K562 (cell line): ENCODE results near the gene CLCN6. TPM values are rescaled to one million over a fixed set of nuclear protein-coding genes. Genes with fewer than 3 reads are reported as not detected.

Source experiments
- CREB1 ChIP-seq, 2 experiments: sonication (generic) in 1 of 2; formaldehyde crosslinking in 1 of 2; IDR thresholded peaks; 2 replicates each; pipeline versions ENCODE4 v1.6.1 to v1.8.0; 2012 to 2022; ENCODE audit warnings: inconsistent platforms in 1 of 2, mild to moderate bottlenecking in 1 of 2, missing genetic modification reagents in 1 of 2, moderate library complexity in 1 of 2
- GATA2 ChIP-seq: sonication (generic); formaldehyde crosslinking; IDR thresholded peaks from 2 replicates; pipeline ENCODE4 v1.4.0; 2020; ENCODE audit warnings: mild to moderate bottlenecking, missing genetic modification reagents
- HSF4 ChIP-seq: fragments of 250-450 bp; sonication (Bioruptor Pico); IDR thresholded peaks from 2 replicates; pipeline ENCODE4 v2.1.2; 2022; ENCODE audit warnings: mild to moderate bottlenecking, moderate library complexity, borderline replicate concordance
- KLF13 ChIP-seq: fragments of 450-650 bp; IDR thresholded peaks from 2 replicates; pipeline ENCODE4 v1.6.1; 2016; ENCODE audit warnings: missing genetic modification characterization, low read depth, mild to moderate bottlenecking, missing compliant biosample characterization, moderate library complexity, borderline replicate concordance
- NFATC3 ChIP-seq: fragments of 450-650 bp; IDR thresholded peaks from 2 replicates; pipeline ENCODE4 v1.6.1; 2017; ENCODE audit warnings: mild to moderate bottlenecking
- PTRF ChIP-seq: fragments of 450-650 bp; IDR thresholded peaks from 2 replicates; pipeline ENCODE4 v1.6.1; 2016; ENCODE audit warnings: mild to moderate bottlenecking, missing genetic modification characterization, missing compliant biosample characterization
- RB1 ChIP-seq: fragments of 450-650 bp; IDR thresholded peaks from 2 replicates; pipeline ENCODE4 v1.6.1; 2017; ENCODE audit warnings: low read depth, mild to moderate bottlenecking
- RBFOX2 ChIP-seq: fragments of 200-400 bp; formaldehyde crosslinking; IDR thresholded peaks from 2 replicates; pipeline ENCODE4 v1.6.1; 2017; ENCODE audit warnings: low read depth, mild to moderate bottlenecking, low read length, moderate library complexity
- ZNF584 ChIP-seq: fragments of 200-800 bp; sonication (Bioruptor generic); IDR thresholded peaks from 2 replicates; pipeline ENCODE4 v1.6.1; 2016; ENCODE audit warnings: low read depth, mild to moderate bottlenecking, missing genetic modification characterization, missing compliant biosample characterization
- polyA plus RNA-seq, 8 experiments: library from polyadenylated mRNA; depleted of rRNA in 4 of 8; stranded (reverse) in 5 of 8; unstranded in 3 of 8; fragments of >200 nt; fragmentation: Nextera tagmentation in 2 of 8; fragmentation: Illumina TruSeq in 1 of 8; extraction: Ambion mirVana in 2 of 8; extraction: Trizol in 1 of 8; gene quantifications; 2 replicates each; pipeline versions ENCODE4 v1.2.1 to v1.2.3, GENCODE V29; 2011 to 2014; ENCODE audit warnings: inconsistent platforms in 1 of 8, missing spikeins in 1 of 8
- total RNA-seq, 7 experiments: library from RNA; depleted of rRNA in 6 of 7; stranded (reverse); fragments of >200 nt in 6 of 7; fragmentation: Illumina TruSeq in 2 of 7; extraction: Trizol in 2 of 7; gene quantifications; 2 replicates each; pipeline versions ENCODE4 v1.2.1 to v1.2.3, GENCODE V29; 2011 to 2021; ENCODE audit warnings: low replicate concordance in 1 of 7
- TF ChIP-seq, protein P1 (sequence below): fragments of 450-650 bp; IDR thresholded peaks from 2 replicates; pipeline ENCODE4 v1.6.1; 2016; ENCODE audit warnings: mild to moderate bottlenecking, moderate library complexity
- TF ChIP-seq, protein P2 (sequence below), 3 experiments: fragments of 200-800 bp in 1 of 3; sonication (Bioruptor generic) in 1 of 3; sonication (generic) in 1 of 3; formaldehyde crosslinking in 1 of 3; IDR thresholded peaks; 2 replicates each; pipeline versions ENCODE4 v1.6.1 to v1.8.0; 2016 to 2022; ENCODE audit warnings: mild to moderate bottlenecking in 2 of 3, missing compliant biosample characterization in 2 of 3, missing genetic modification characterization in 2 of 3, missing genetic modification reagents in 1 of 3

Gene CLCN6
- total and polyA plus RNA-seq, 9 of the 15 experiments (the other 6 are each of a cell fraction or from before 2014, with no cell fraction given): 2.0 to 21.8 (median 13.6) TPM

DNA sequence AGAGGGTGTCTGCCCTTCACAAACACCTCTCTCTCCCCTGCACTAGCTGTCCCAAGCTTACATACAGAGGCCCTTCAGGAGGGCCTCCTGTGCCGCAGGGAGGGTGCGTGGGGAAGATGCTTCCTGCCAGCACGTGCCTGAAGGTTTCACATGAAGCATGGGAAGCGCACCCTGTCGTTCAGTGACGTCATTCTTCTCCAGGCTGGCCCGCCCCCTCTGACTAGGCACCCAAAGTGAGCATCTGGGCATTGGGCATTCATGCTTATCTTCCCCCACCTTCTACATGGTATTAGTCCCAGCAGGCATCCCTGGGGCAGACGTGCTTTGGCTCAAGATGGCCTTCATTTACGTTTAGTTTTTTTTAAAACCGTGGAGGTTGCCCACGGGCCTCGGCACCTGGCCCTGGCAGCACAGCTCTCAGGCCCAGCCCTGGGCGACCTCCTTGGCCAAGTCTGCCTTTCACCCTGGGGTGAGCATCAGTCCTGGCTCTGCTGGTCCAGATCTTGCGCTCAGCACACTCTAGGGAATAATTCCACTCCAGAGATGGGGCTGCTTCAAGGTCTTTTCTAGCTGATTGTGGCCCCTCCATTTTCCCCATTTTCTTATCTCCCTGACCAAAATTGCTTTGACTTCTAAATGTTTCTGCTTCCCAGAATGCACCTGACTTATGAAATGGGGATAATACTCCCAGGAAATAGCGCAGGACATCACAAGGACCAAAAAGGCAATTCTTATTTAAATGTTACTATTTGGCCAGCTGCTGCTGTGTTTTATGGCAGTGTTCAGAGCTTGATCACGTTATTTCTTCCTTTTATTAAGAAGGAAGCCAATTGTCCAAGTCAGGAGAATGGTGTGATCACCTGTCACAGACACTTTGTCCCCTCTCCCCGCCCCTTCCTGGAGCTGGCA lies 35.5 kb downstream of the CLCN6 start (continued):
- peak; percentile 53; the same call in 1 of the 2 replicates for TF ChIP-seq CREB1 (IDR thresholded peaks at IDR 0.05)
- TF ChIP-seq CREB1 (CRISPR knock-in tag; IDR thresholded peaks at IDR 0.05): peak; percentile 67
- TF ChIP-seq GATA2 (CRISPR knock-in tag): 0 out of 2 replicates have a peak, but pooled peaks have one; percentile 14
- TF ChIP-seq RBFOX2: 0 out of 2 replicates have a peak, but pooled peaks have one; percentile 29
- TF ChIP-seq RB1: no peak
- TF ChIP-seq NFATC3: no peak
- TF ChIP-seq ZNF584 (CRISPR knock-in tag): peak; percentile 88; the same call in 1 of the 2 replicates
- TF ChIP-seq, protein P1, sequence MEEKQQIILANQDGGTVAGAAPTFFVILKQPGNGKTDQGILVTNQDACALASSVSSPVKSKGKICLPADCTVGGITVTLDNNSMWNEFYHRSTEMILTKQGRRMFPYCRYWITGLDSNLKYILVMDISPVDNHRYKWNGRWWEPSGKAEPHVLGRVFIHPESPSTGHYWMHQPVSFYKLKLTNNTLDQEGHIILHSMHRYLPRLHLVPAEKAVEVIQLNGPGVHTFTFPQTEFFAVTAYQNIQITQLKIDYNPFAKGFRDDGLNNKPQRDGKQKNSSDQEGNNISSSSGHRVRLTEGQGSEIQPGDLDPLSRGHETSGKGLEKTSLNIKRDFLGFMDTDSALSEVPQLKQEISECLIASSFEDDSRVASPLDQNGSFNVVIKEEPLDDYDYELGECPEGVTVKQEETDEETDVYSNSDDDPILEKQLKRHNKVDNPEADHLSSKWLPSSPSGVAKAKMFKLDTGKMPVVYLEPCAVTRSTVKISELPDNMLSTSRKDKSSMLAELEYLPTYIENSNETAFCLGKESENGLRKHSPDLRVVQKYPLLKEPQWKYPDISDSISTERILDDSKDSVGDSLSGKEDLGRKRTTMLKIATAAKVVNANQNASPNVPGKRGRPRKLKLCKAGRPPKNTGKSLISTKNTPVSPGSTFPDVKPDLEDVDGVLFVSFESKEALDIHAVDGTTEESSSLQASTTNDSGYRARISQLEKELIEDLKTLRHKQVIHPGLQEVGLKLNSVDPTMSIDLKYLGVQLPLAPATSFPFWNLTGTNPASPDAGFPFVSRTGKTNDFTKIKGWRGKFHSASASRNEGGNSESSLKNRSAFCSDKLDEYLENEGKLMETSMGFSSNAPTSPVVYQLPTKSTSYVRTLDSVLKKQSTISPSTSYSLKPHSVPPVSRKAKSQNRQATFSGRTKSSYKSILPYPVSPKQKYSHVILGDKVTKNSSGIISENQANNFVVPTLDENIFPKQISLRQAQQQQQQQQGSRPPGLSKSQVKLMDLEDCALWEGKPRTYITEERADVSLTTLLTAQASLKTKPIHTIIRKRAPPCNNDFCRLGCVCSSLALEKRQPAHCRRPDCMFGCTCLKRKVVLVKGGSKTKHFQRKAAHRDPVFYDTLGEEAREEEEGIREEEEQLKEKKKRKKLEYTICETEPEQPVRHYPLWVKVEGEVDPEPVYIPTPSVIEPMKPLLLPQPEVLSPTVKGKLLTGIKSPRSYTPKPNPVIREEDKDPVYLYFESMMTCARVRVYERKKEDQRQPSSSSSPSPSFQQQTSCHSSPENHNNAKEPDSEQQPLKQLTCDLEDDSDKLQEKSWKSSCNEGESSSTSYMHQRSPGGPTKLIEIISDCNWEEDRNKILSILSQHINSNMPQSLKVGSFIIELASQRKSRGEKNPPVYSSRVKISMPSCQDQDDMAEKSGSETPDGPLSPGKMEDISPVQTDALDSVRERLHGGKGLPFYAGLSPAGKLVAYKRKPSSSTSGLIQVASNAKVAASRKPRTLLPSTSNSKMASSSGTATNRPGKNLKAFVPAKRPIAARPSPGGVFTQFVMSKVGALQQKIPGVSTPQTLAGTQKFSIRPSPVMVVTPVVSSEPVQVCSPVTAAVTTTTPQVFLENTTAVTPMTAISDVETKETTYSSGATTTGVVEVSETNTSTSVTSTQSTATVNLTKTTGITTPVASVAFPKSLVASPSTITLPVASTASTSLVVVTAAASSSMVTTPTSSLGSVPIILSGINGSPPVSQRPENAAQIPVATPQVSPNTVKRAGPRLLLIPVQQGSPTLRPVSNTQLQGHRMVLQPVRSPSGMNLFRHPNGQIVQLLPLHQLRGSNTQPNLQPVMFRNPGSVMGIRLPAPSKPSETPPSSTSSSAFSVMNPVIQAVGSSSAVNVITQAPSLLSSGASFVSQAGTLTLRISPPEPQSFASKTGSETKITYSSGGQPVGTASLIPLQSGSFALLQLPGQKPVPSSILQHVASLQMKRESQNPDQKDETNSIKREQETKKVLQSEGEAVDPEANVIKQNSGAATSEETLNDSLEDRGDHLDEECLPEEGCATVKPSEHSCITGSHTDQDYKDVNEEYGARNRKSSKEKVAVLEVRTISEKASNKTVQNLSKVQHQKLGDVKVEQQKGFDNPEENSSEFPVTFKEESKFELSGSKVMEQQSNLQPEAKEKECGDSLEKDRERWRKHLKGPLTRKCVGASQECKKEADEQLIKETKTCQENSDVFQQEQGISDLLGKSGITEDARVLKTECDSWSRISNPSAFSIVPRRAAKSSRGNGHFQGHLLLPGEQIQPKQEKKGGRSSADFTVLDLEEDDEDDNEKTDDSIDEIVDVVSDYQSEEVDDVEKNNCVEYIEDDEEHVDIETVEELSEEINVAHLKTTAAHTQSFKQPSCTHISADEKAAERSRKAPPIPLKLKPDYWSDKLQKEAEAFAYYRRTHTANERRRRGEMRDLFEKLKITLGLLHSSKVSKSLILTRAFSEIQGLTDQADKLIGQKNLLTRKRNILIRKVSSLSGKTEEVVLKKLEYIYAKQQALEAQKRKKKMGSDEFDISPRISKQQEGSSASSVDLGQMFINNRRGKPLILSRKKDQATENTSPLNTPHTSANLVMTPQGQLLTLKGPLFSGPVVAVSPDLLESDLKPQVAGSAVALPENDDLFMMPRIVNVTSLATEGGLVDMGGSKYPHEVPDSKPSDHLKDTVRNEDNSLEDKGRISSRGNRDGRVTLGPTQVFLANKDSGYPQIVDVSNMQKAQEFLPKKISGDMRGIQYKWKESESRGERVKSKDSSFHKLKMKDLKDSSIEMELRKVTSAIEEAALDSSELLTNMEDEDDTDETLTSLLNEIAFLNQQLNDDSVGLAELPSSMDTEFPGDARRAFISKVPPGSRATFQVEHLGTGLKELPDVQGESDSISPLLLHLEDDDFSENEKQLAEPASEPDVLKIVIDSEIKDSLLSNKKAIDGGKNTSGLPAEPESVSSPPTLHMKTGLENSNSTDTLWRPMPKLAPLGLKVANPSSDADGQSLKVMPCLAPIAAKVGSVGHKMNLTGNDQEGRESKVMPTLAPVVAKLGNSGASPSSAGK: peak; percentile 43; the same call in 1 of the 2 replicates
- 0 out of 2 replicates have a peak, but pooled peaks have one; percentile 51 for TF ChIP-seq HSF4
- TF ChIP-seq, protein P2, sequence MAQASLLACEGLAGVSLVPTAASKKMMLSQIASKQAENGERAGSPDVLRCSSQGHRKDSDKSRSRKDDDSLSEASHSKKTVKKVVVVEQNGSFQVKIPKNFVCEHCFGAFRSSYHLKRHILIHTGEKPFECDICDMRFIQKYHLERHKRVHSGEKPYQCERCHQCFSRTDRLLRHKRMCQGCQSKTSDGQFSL (CRISPR knock-in tag; IDR thresholded peaks at IDR 0.05): no peak
- TF ChIP-seq, protein P2 (tag; IDR thresholded peaks at IDR 0.05): 0 out of 4 replicates have a peak, but pooled peaks of 1 of the 2 experiments have one; percentile 55
- TF ChIP-seq PTRF (tag): 0 out of 2 replicates have a peak, but pooled peaks have one; percentile 37
- 0 out of 2 replicates have a peak, but pooled peaks have one; percentile 5 for TF ChIP-seq KLF13 (tag)
